Suprapubic skin (tissue), 4 donors: ENCODE measurements around the gene NBAS. TPM values are rescaled to one million over a fixed set of nuclear protein-coding genes. Genes with fewer than 3 reads are reported as not detected.

Experiments
- DNase-seq, 2 donors: peaks; one replicate each; pipeline ENCODE4 v3.0.0-alpha.2; 2019; ENCODE audit warnings: low spot score in 2 of 2
- H3K27ac ChIP-seq: fragments of 200-600 bp; sonication (generic); one replicate; pipeline ENCODE4 v1.5.1; 2019
- H3K27me3 ChIP-seq: fragments of 200-600 bp; sonication (generic); one replicate; pipeline ENCODE4 v1.5.1; 2019
- H3K36me3 ChIP-seq: fragments of 200-600 bp; sonication (generic); one replicate; pipeline ENCODE4 v1.5.1; 2019
- H3K4me1 ChIP-seq: fragments of 200-600 bp; sonication (generic); one replicate; pipeline ENCODE4 v1.5.1; 2019
- H3K4me3 ChIP-seq: fragments of 200-600 bp; sonication (generic); one replicate; pipeline ENCODE4 v1.5.1; 2019; ENCODE audit warnings: mild to moderate bottlenecking
- H3K9me3 ChIP-seq: fragments of 200-600 bp; sonication (generic); one replicate; pipeline ENCODE4 v1.5.1; 2019
- EP300 ChIP-seq: sonication (generic); formaldehyde crosslinking; IDR thresholded peaks from one replicate; pipeline ENCODE4 v1.6.1; 2017; ENCODE audit warnings: antibody characterized with exemption
- POLR2A ChIP-seq, 2 donors: fragments of 450-650 bp; IDR thresholded peaks; one replicate each; pipeline ENCODE4 v1.6.1; 2017; ENCODE audit warnings: antibody characterized with exemption in 2 of 2, mild to moderate bottlenecking in 2 of 2, moderate library complexity in 2 of 2
- POLR2AphosphoS5 ChIP-seq, 3 donors: sonication (generic); formaldehyde crosslinking; IDR thresholded peaks; one replicate each; pipeline ENCODE4 v1.6.1; 2017; ENCODE audit warnings: antibody characterized with exemption in 3 of 3
- WGBS: methylation state at CpG from one replicate; pipeline ENCODE4 v1.1.5; 2018; 5-methylcytosine and 5-hydroxymethylcytosine counted together
- total RNA-seq, 4 donors: library from RNA; depleted of rRNA; stranded (reverse); fragments of >200 nt; gene quantifications; one replicate each; pipeline ENCODE4 v1.1.0, GENCODE V29; 2016
- TF ChIP-seq, protein P1 (sequence below), 2 donors: fragments of 200-600 bp in 1 of 2; fragments of 450-650 bp in 1 of 2; sonication (generic) in 1 of 2; IDR thresholded peaks; one replicate each; pipeline ENCODE4 v1.5.1; 2016 to 2019; ENCODE audit warnings: antibody characterized with exemption in 2 of 2, mild to moderate bottlenecking in 1 of 2, moderate library complexity in 1 of 2

Gene NBAS
- total RNA-seq, 4 donors from 2014 or later: 44.4 to 48.4 (median 45.6) TPM

DNA sequence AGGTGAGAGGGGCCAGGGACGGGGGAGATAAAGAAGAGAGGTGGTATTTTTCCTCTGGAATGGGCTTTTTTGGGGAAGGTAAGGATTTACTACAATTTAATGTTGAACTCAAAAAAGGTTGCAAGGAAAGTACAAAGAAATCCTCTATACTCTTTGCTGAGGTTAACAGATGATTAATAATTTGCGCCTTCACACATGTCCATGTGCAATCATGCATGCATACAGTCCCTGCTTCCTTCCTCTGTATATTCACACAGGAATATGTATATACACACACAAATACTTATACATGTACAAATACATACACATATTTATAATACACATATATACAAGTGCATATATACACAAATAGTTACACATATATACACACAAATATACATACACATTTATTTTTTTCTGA is 193.4 kb downstream of the NBAS start:
- H3K9me3 ChIP-seq: no peaks in the 10 kb centered on the region
- no peaks in the 10 kb centered on the region for H3K4me1 ChIP-seq
- H3K36me3 ChIP-seq: peaks cover 22% of the 10 kb centered on the region
- no peaks in the 10 kb centered on the region for H3K27me3 ChIP-seq
- TF ChIP-seq POLR2A (IDR thresholded peaks at IDR 0.05): no peak
- DNase-seq: no peak
- WGBS: 99% methylated on average over 2 of the region's 2 CpGs
- no peak overlapping the region for H3K4me3 ChIP-seq
- no peak overlapping the region for H3K27ac ChIP-seq

DNA sequence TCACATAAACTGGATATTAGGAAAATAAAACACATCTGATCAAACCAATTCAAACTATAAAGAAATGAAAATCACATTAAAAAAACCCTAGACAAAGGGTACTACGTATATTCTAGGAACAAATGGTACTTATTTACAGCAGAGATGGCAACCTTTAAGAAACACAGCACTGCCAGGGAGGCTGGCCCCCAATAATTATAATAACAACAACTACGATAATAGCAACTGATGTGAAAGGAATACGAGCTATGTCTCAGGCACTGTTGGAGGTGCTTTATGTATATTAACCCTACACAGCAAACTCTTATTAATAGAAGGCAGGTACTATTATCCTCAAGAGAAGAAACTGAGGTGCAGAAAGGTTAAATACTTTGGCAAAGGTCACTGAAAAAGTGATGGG is 193.9 kb downstream of the NBAS start:
- H3K4me1 ChIP-seq: no peaks in the 10 kb centered on the region
- no peaks in the 10 kb centered on the region for H3K9me3 ChIP-seq
- WGBS: 93% methylated on average over 3 of the region's 3 CpGs
- DNase-seq: no peak
- peaks cover 22% of the 10 kb centered on the region for H3K36me3 ChIP-seq
- TF ChIP-seq, protein P1, sequence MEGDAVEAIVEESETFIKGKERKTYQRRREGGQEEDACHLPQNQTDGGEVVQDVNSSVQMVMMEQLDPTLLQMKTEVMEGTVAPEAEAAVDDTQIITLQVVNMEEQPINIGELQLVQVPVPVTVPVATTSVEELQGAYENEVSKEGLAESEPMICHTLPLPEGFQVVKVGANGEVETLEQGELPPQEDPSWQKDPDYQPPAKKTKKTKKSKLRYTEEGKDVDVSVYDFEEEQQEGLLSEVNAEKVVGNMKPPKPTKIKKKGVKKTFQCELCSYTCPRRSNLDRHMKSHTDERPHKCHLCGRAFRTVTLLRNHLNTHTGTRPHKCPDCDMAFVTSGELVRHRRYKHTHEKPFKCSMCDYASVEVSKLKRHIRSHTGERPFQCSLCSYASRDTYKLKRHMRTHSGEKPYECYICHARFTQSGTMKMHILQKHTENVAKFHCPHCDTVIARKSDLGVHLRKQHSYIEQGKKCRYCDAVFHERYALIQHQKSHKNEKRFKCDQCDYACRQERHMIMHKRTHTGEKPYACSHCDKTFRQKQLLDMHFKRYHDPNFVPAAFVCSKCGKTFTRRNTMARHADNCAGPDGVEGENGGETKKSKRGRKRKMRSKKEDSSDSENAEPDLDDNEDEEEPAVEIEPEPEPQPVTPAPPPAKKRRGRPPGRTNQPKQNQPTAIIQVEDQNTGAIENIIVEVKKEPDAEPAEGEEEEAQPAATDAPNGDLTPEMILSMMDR (IDR thresholded peaks at IDR 0.05): no peak
- TF ChIP-seq POLR2A (IDR thresholded peaks at IDR 0.05) (no peak), POLR2AphosphoS5 (IDR thresholded peaks at IDR 0.05) (no peak), EP300 (no peak)
- H3K27ac ChIP-seq: no peak overlapping the region
- no peaks in the 10 kb centered on the region for H3K27me3 ChIP-seq
- no peak overlapping the region for H3K4me3 ChIP-seq

DNA sequence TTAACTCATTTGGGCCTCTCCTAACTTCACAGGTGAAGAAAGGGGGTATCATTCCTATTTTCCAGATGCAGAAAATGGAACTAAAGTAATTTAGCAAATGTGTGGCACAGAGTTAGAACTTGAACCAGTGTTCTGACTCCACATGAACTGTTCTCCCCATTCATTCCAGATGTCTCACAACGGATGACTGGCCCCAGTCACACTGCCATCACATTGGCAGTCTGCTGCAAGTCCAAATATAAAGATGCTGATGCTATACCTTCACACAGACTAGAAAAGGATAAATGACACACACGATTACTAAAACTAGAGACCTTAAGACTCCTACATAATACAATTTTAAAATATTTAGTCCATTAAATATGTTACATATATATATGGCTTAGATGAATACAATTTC is 195.7 kb downstream of the NBAS start:
- no peak for DNase-seq
- H3K36me3 ChIP-seq: peaks cover 20% of the 10 kb centered on the region
- WGBS: 58% methylated on average over 2 of the region's 2 CpGs
- no peaks in the 10 kb centered on the region for H3K9me3 ChIP-seq
- H3K27ac ChIP-seq: no peak overlapping the region
- no peaks in the 10 kb centered on the region for H3K27me3 ChIP-seq
- no peaks in the 10 kb centered on the region for H3K4me1 ChIP-seq
- H3K4me3 ChIP-seq: no peak overlapping the region
- TF ChIP-seq POLR2A (IDR thresholded peaks at IDR 0.05) (no peak), POLR2AphosphoS5 (IDR thresholded peaks at IDR 0.05) (no peak), EP300 (no peak)
- TF ChIP-seq, protein P1 (IDR thresholded peaks at IDR 0.05): no peak

DNA sequence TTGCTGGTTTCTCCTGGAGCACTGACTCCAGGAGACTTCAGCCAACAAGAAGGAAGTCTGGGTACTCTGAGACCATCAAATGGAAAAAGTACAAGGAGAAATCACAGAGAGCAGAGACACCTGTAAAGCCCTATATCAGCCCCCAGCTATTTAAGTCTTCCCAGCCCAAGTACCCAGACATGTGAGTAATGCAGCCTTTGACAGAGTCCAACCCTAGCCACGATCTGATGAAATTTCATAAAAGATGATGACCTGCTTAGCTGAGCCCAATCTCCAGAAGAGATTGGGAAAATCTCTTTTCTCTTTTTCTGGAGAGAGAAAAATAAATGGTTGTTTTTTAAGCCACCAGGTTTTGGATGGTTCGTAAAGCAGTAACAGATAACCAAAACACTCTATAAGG is 196.6 kb downstream of the NBAS start:
- TF ChIP-seq, protein P1 (IDR thresholded peaks at IDR 0.05): no peak
- TF ChIP-seq POLR2A (IDR thresholded peaks at IDR 0.05) (no peak), POLR2AphosphoS5 (IDR thresholded peaks at IDR 0.05) (no peak), EP300 (no peak)
- Histone ChIP-seq H3K27ac (no peak overlapping the region), H3K36me3 (peaks cover 17% of the 10 kb centered on the region), H3K27me3 (no peaks in the 10 kb centered on the region), H3K9me3 (no peaks in the 10 kb centered on the region), H3K4me1 (no peaks in the 10 kb centered on the region), H3K4me3 (no peak overlapping the region)
- WGBS: 97% methylated on average over 2 of the region's 2 CpGs
- DNase-seq: no peak

DNA sequence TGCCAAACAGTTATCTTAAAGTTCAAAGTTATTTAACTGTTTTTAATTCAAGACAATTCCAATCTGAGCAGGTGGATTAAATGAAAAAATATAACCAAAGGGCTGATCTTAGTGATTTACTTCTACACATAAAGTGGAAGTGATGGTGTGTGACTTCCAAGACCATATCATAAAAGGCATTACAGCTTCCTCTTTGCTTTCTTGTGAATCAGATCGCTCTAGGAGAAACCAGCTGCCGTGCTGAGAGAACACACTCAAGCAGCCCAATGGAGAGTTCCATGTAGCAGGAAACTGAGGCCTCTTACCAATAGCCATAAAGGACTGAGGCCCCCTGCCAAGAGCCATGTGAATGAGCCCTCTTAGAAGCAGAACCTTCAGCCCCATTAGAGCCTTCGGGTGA is 197.4 kb downstream of the NBAS start:
- Histone ChIP-seq H3K9me3 (no peaks in the 10 kb centered on the region), H3K36me3 (peaks cover 17% of the 10 kb centered on the region), H3K4me3 (no peak overlapping the region), H3K27me3 (no peaks in the 10 kb centered on the region), H3K4me1 (no peaks in the 10 kb centered on the region), H3K27ac (no peak overlapping the region)
- TF ChIP-seq, protein P1 (IDR thresholded peaks at IDR 0.05): no peak
- TF ChIP-seq POLR2AphosphoS5 (IDR thresholded peaks at IDR 0.05) (no peak), EP300 (no peak), POLR2A (IDR thresholded peaks at IDR 0.05) (no peak)
- no peak for DNase-seq
- 86% methylated on average over 3 of the region's 3 CpGs for WGBS

DNA sequence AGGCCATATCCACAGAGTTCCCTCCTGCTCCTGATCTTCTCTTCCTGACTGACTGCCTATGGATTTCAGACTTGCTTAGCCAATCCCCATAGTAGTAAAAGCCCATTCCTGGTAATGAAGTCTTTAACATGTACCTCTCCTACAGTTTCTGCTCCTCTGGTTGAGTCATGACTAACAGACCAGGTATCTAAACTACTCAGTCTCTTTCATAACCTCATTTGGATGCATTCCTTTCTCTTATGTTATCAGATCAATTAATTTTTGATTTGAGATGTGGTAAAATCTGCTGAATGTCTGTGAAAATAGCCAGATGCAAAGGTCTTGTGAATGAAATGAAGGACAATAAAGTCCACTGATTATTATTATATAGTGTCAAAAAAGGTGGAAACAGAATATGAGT is 198.0 kb downstream of the NBAS start:
- H3K4me3 ChIP-seq: no peak overlapping the region
- H3K36me3 ChIP-seq: peaks cover 19% of the 10 kb centered on the region
- no peak for TF ChIP-seq POLR2AphosphoS5 (IDR thresholded peaks at IDR 0.05)
- TF ChIP-seq EP300: no peak
- TF ChIP-seq, protein P1 (IDR thresholded peaks at IDR 0.05): no peak
- TF ChIP-seq POLR2A (IDR thresholded peaks at IDR 0.05): no peak
- no peaks in the 10 kb centered on the region for H3K4me1 ChIP-seq
- H3K27ac ChIP-seq: no peak overlapping the region
- no peaks in the 10 kb centered on the region for H3K27me3 ChIP-seq
- no peaks in the 10 kb centered on the region for H3K9me3 ChIP-seq
- DNase-seq: no peak
